ENCODE results near the gene PRKAG2. TPM values are rescaled to one million over a fixed set of nuclear protein-coding genes. Genes with fewer than 3 reads are reported as not detected.

The PRKAG2 gene
- total and polyA plus RNA-seq, 12 donors: 3.8 to 17.3 (median 10.9) TPM

DNA sequence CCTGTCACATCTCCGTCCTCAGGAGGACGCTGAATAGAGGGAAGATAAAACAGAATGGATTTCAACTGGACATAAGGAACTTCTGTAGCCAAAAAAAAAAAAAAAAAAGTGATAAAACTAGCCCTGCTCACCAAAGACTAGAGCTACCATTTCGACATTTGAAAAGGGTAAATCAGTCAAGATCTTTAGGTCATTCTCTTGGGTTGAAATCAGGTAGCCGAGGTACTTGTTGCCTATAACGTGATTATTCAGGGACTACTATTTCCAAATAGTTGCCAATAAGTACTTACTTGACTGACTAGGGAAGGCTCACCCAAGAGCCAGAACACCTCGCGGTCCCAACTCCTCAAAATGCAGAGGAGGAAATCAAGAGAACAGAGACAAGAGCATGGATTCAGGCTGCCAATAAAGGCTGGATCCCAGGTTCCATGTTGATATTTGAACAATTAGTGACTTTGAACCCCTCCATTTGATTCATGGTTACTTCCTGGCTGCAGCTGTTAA is 359.3 kb downstream of the PRKAG2 start:
- peaks cover 20 to 62% of the 10 kb centered on the region in 2 donors for H3K4me1 ChIP-seq (replicated peaks in 1 of 2)
- no peak for DNase-seq
- no peak for TF ChIP-seq POLR2A (IDR thresholded peaks at IDR 0.05)
- TF ChIP-seq, protein P1, sequence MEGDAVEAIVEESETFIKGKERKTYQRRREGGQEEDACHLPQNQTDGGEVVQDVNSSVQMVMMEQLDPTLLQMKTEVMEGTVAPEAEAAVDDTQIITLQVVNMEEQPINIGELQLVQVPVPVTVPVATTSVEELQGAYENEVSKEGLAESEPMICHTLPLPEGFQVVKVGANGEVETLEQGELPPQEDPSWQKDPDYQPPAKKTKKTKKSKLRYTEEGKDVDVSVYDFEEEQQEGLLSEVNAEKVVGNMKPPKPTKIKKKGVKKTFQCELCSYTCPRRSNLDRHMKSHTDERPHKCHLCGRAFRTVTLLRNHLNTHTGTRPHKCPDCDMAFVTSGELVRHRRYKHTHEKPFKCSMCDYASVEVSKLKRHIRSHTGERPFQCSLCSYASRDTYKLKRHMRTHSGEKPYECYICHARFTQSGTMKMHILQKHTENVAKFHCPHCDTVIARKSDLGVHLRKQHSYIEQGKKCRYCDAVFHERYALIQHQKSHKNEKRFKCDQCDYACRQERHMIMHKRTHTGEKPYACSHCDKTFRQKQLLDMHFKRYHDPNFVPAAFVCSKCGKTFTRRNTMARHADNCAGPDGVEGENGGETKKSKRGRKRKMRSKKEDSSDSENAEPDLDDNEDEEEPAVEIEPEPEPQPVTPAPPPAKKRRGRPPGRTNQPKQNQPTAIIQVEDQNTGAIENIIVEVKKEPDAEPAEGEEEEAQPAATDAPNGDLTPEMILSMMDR (IDR thresholded peaks at IDR 0.05): no peak
- H3K27ac ChIP-seq: peak overlapping the region in 3 of 5 donors; percentile 99 to 100 (median 100)
- peak overlapping the region in 2 of 4 donors; percentile 57 to 89 for H3K4me3 ChIP-seq
- no peaks in the 10 kb centered on the region for H3K36me3 ChIP-seq (replicated peaks in 1 of 2)
- intact Hi-C loops (cut with DNase I): loop anchor here (10.0 kb wide), 1 partner anchor 53 kb away; no protein-coding TSS in a partner anchor
- 56 to 64% (median 58%) methylated on average over 7 of the region's 7 CpGs for WGBS, 4 donors
- no peaks in the 10 kb centered on the region for H3K9me3 ChIP-seq (replicated peaks in 1 of 3)
- no peaks in the 10 kb centered on the region for H3K27me3 ChIP-seq

DNA sequence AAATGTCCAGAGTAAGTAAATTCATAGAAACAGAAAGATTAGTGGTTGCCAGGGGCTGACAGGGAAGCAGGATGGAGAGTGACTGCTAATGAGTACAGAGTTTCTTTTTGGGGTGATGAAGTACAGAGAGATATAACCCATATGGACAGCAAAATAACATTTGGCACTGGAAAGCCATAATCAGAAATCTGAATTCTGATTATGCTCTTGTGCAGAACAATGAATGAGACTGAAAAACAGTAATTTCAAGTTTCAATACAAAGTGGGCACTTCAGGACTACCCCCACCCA is 361.7 kb downstream of the PRKAG2 start:
- no peak overlapping the region for H3K4me3 ChIP-seq
- peaks cover 24 to 75% of the 10 kb centered on the region in 2 donors for H3K4me1 ChIP-seq (replicated peaks in 1 of 2)
- peak overlapping the region in 1 of 5 donors; percentile 29 for H3K27ac ChIP-seq
- DNase-seq: no peak
- H3K36me3 ChIP-seq (replicated peaks in 1 of 2): no peaks in the 10 kb centered on the region
- no peaks in the 10 kb centered on the region for H3K9me3 ChIP-seq (replicated peaks in 1 of 3)
- intact Hi-C loops (cut with DNase I): loop anchor here (10.0 kb wide), 1 partner anchor 50 kb away; no protein-coding TSS in a partner anchor
- H3K27me3 ChIP-seq: no peaks in the 10 kb centered on the region
- TF ChIP-seq, protein P1 (IDR thresholded peaks at IDR 0.05): no peak
- TF ChIP-seq POLR2A (IDR thresholded peaks at IDR 0.05): no peak

DNA sequence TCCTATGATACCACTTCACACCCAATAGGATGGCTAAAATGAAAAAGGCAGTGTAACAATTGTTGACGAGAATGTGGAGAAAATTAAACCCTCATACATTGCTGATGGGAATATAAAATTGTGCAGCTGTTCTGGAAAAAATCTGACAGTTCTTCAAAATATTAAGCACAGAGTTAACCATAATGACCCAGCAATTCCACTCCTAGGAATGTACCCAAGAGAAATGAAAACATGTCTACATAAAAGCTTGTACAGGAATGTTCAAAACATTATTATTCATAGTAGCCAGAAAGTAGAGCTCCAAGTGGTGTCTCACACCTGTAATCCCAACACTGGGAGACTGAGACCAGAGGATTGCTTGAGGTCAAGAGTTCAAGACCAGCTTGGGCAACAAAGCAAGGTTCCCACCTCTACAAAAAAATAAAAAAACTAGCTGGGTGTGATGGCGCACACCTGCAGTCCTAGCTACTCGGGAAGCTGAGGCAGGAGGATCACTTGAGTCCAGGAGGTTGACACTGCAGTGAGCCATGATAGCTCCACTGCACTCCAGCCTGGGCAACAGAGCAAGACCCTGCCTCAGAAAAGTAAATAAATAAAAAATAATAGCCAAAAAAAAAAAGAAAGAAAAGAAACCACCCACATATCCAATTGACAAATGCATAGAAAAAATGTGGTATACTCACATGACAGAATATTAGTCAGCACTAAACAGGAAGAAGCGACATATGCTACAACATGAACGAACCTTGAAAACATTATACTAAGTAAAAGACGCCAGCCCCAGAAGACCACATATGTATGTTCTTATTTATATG is 362.2 kb downstream of the PRKAG2 start:
- TF ChIP-seq POLR2A (IDR thresholded peaks at IDR 0.05): no peak
- TF ChIP-seq, protein P1 (IDR thresholded peaks at IDR 0.05): no peak
- intact Hi-C loops (cut with DNase I): loop anchor here (10.0 kb wide), 1 partner anchor 50 kb away; no protein-coding TSS in a partner anchor
- Histone ChIP-seq H3K27me3 (no peaks in the 10 kb centered on the region), H3K36me3 (replicated peaks in 1 of 2) (no peaks in the 10 kb centered on the region), H3K4me3 (no peak overlapping the region), H3K4me1 (replicated peaks in 1 of 2) (peaks cover 24 to 79% of the 10 kb centered on the region in 2 donors), H3K9me3 (replicated peaks in 1 of 3) (no peaks in the 10 kb centered on the region), H3K27ac (peak overlapping the region in 1 of 5 donors; percentile 16)
- 86 to 89% (median 87%) methylated on average over 6 of the region's 6 CpGs for WGBS, 4 donors
- DNase-seq: no peak

DNA sequence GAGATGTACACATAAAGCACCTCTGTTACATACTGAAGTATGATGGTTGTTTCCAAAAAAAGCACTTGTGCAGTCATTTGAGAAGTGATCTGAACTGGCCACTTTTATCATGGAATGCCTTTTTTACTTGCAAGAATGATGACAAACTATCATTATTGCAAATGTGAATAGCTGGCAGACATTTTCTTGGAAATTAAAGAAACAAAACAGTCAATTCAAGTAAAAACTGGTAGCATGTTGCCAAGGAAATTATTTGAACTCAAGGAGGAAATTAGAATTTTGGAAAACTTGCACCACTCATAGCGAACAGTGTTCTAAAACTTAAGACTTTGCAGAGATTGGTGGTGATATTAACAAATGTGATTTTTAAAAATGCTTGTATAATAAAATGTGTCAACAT is 363.8 kb downstream of the PRKAG2 start:
- no peak for TF ChIP-seq POLR2A (IDR thresholded peaks at IDR 0.05)
- TF ChIP-seq, protein P1 (IDR thresholded peaks at IDR 0.05): no peak
- Histone ChIP-seq H3K27me3 (no peaks in the 10 kb centered on the region), H3K4me1 (replicated peaks in 1 of 2) (peaks cover 24 to 92% of the 10 kb centered on the region in 2 donors), H3K36me3 (replicated peaks in 1 of 2) (no peaks in the 10 kb centered on the region), H3K4me3 (no peak overlapping the region), H3K27ac (no peak overlapping the region), H3K9me3 (replicated peaks in 1 of 3) (no peaks in the 10 kb centered on the region)
- 94 to 100% (median 98%) methylated on average over 1 of the region's 1 CpG for WGBS, 4 donors
- DNase-seq: no peak
- intact Hi-C loops (cut with DNase I): loop anchor here (10.0 kb wide), 1 partner anchor 48 kb away; no protein-coding TSS in a partner anchor
